Endodermal cell (in vitro differentiated cells): ENCODE results near the gene KPNA3. TPM values are rescaled to one million over a fixed set of nuclear protein-coding genes. Genes with fewer than 3 reads are reported as not detected.

Experiments used
- DNase-seq: peaks from one replicate; pipeline ENCODE4 v3.0.0-alpha.2; 2017
- H3K27ac ChIP-seq: 2 replicates; pipeline ENCODE4 v1.5.1; 2013; ENCODE audit warnings: mild to moderate bottlenecking, low read depth, low read length, moderate library complexity
- H3K27me3 ChIP-seq: 2 replicates; pipeline ENCODE4 v1.6.1; 2013; ENCODE audit warnings: mild to moderate bottlenecking, low read length, moderate library complexity; ENCODE audit not compliant: insufficient read depth, control insufficient read depth, poor library complexity, severe bottlenecking
- H3K36me3 ChIP-seq: 2 replicates; pipeline ENCODE4 v1.7.0; 2013; ENCODE audit warnings: mild to moderate bottlenecking, low read length, moderate library complexity; ENCODE audit not compliant: control insufficient read depth, insufficient read depth
- H3K4me1 ChIP-seq: one replicate; pipeline ENCODE4 v1.7.0; 2013; ENCODE audit warnings: low read length; ENCODE audit not compliant: control insufficient read depth, insufficient read depth
- H3K4me3 ChIP-seq: 2 replicates; pipeline ENCODE4 v1.5.1; 2013; ENCODE audit warnings: mild to moderate bottlenecking, low read length, moderate library complexity
- H3K9ac ChIP-seq: 2 replicates; pipeline ENCODE4 v1.6.1; 2013; ENCODE audit warnings: mild to moderate bottlenecking, low read length, moderate library complexity; ENCODE audit not compliant: poor library complexity, severe bottlenecking; ENCODE audit errors: extremely low read depth
- H3K9me3 ChIP-seq: 2 replicates; pipeline ENCODE4 v1.6.1; 2013; ENCODE audit warnings: mild to moderate bottlenecking, low read length, moderate library complexity; ENCODE audit not compliant: control insufficient read depth
- H3K27ac Mint-ChIP-seq: 2 replicates; pipeline ENCODE4 v1.8.0; 2020; ENCODE audit warnings: mixed read lengths
- H3K27me3 Mint-ChIP-seq: 2 replicates; pipeline ENCODE4 v1.8.0; 2021; ENCODE audit warnings: mild to moderate bottlenecking, mixed read lengths; ENCODE audit not compliant: insufficient read depth
- H3K36me3 Mint-ChIP-seq: 2 replicates; pipeline ENCODE4 v1.8.0; 2020; ENCODE audit warnings: low read depth, mixed read lengths
- H3K4me1 Mint-ChIP-seq: 2 replicates; pipeline ENCODE4 v1.8.0; 2020; ENCODE audit warnings: mixed read lengths
- H3K4me3 Mint-ChIP-seq: 2 replicates; pipeline ENCODE4 v1.8.0; 2020; ENCODE audit warnings: mild to moderate bottlenecking, moderate library complexity, mixed read lengths
- H3K9me3 Mint-ChIP-seq: 2 replicates; pipeline ENCODE4 v1.8.0; 2020; ENCODE audit warnings: mild to moderate bottlenecking, mixed read lengths
- WGBS, 2 experiments: methylation state at CpG; one replicate each; pipeline versions ENCODE4 v1.1.5 to v1.1.7; 2013; ENCODE audit warnings: missing lambda C conversion rate in 2 of 2, mixed read lengths in 1 of 2; ENCODE audit not compliant: insufficient coverage in 1 of 2, insufficient read length in 1 of 2; 5-methylcytosine and 5-hydroxymethylcytosine counted together
- total RNA-seq, 2 donors: library from RNA; stranded (reverse); fragmentation: NEBNext Ultra II Directional in 1 of 2; extraction: Animal tissue kit (Norgen Biotek cat#: 25700) in 1 of 2; gene quantifications; 2 replicates in 1 of 2; 3 replicates in 1 of 2; pipeline ENCODE4 v1.2.1, GENCODE V29; 2021
- TF ChIP-seq, protein P1 (sequence below): fragments of 200-600 bp; sonication (generic); conservative IDR thresholded peaks from 2 replicates; pipeline ENCODE4 v1.5.0; 2021; ENCODE audit warnings: antibody characterized with exemption, mild to moderate bottlenecking

The KPNA3 gene
- total RNA-seq, 2 donors from 2014 or later = 59.0 to 64.2 TPM

GRCh38 chr13:49779721-49780120, 12.8 kb downstream of the KPNA3 start:
- Histone ChIP-seq H3K4me1 (no peaks in the 10 kb centered on the region), H3K4me3 (no peak overlapping the region), H3K27ac (no peak overlapping the region), H3K9me3 (no peaks in the 10 kb centered on the region), H3K36me3 (no peaks in the 10 kb centered on the region), H3K27me3 (no peaks in the 10 kb centered on the region), H3K9ac (no peak overlapping the region)
- peaks cover 3% of the 10 kb centered on the region for H3K36me3 Mint-ChIP-seq
- peaks cover 29% of the 10 kb centered on the region for H3K4me1 Mint-ChIP-seq
- TF ChIP-seq, protein P1, sequence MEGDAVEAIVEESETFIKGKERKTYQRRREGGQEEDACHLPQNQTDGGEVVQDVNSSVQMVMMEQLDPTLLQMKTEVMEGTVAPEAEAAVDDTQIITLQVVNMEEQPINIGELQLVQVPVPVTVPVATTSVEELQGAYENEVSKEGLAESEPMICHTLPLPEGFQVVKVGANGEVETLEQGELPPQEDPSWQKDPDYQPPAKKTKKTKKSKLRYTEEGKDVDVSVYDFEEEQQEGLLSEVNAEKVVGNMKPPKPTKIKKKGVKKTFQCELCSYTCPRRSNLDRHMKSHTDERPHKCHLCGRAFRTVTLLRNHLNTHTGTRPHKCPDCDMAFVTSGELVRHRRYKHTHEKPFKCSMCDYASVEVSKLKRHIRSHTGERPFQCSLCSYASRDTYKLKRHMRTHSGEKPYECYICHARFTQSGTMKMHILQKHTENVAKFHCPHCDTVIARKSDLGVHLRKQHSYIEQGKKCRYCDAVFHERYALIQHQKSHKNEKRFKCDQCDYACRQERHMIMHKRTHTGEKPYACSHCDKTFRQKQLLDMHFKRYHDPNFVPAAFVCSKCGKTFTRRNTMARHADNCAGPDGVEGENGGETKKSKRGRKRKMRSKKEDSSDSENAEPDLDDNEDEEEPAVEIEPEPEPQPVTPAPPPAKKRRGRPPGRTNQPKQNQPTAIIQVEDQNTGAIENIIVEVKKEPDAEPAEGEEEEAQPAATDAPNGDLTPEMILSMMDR = no peak
- DNase-seq = no peak
- no peak overlapping the region for H3K4me3 Mint-ChIP-seq
- no peaks in the 10 kb centered on the region for H3K27me3 Mint-ChIP-seq
- H3K9me3 Mint-ChIP-seq = no peaks in the 10 kb centered on the region
- peak overlapping the region; percentile 1 for H3K27ac Mint-ChIP-seq

- H3K4me3 Mint-ChIP-seq = no peak overlapping the region
- WGBS, 2 experiments = 93 to 100% methylated on average over 5 of the region's 6 CpGs
- H3K27me3 Mint-ChIP-seq = no peaks in the 10 kb centered on the region
- peaks cover 6% of the 10 kb centered on the region for H3K36me3 Mint-ChIP-seq
- no peaks in the 10 kb centered on the region for H3K9me3 Mint-ChIP-seq
- TF ChIP-seq, protein P1 = no peak
- H3K4me1 Mint-ChIP-seq = peaks cover 27% of the 10 kb centered on the region
- no peak overlapping the region for H3K9ac ChIP-seq
- no peaks in the 10 kb centered on the region for H3K27me3 ChIP-seq
- peak overlapping the region; percentile 8 for H3K27ac Mint-ChIP-seq
- no peaks in the 10 kb centered on the region for H3K9me3 ChIP-seq
- no peak for DNase-seq
- H3K4me3 ChIP-seq = no peak overlapping the region
- no peaks in the 10 kb centered on the region for H3K4me1 ChIP-seq
- no peak overlapping the region for H3K27ac ChIP-seq
- no peaks in the 10 kb centered on the region for H3K36me3 ChIP-seq
Measured at GRCh38 chr13:49777746-49778614, 14.5 kb downstream of the KPNA3 start.

DNA sequence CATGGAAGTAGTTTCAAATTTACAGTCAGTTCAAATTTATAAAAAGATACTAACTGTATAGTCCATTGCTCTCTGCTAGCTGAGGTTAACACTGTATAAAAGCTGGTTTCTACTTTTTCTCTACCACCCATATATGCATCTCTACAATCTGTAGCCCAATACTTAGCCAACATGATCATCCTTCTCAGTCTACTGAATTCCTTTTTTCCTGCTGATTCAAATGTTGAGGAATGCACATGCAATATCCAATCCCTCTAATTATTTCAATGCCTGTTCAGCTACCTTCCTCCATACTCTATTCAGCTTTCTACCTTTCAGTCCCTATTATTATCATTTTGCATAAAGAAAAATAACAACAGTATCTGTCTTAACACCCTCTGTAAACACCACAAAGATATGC, 15.6 kb downstream of the KPNA3 start:
- no peaks in the 10 kb centered on the region for H3K27me3 ChIP-seq
- no peak overlapping the region for H3K27ac ChIP-seq
- H3K9me3 Mint-ChIP-seq = no peaks in the 10 kb centered on the region
- no peak overlapping the region for H3K4me3 ChIP-seq
- H3K27me3 Mint-ChIP-seq = no peaks in the 10 kb centered on the region
- no peaks in the 10 kb centered on the region for H3K36me3 ChIP-seq
- peaks cover 6% of the 10 kb centered on the region for H3K36me3 Mint-ChIP-seq
- DNase-seq = no peak
- TF ChIP-seq, protein P1 = no peak
- peaks cover 22% of the 10 kb centered on the region for H3K4me1 Mint-ChIP-seq
- no peak overlapping the region for H3K27ac Mint-ChIP-seq
- H3K9me3 ChIP-seq = no peaks in the 10 kb centered on the region
- H3K4me1 ChIP-seq = no peaks in the 10 kb centered on the region
- H3K9ac ChIP-seq = no peak overlapping the region
- H3K4me3 Mint-ChIP-seq = no peak overlapping the region
